NCI-H146 treated with DMSO at 0.1 percent for 48 hours (cell line): Measurements from ENCODE around the gene SMC3.
"Not testable (repeated sequence)": the region's sequence is repeated elsewhere in the genome, so short reads cannot be mapped to it uniquely, and the experiment has no call there.

ENCODE experiments used
- DNase-seq: peaks from one replicate; lab custom pipeline; 2025; ENCODE audit not compliant: unreplicated experiment; lab: John Stamatoyannopoulos, UW

Gene SMC3

GRCh38 chr10:110567201-110568054 is at the start of gene SMC3:
SMC3 (plus strand) TSS chr10:110567695; CDS start chr10:110567817, 122 bp downstream.
- peak; percentile 94 for DNase-seq

GRCh38 chr10:110522365-110522988 is 45.0 kb upstream of the SMC3 start:
- no peak for DNase-seq

GRCh38 chr10:110523736-110524135 is 43.8 kb upstream of the SMC3 start:
- no peak for DNase-seq

GRCh38 chr10:110524179-110524858 is 43.2 kb upstream of the SMC3 start:
- no peak for DNase-seq

GRCh38 chr10:110524859-110525232 is 42.6 kb upstream of the SMC3 start:
- DNase-seq: no peak

- DNase-seq: no peak
These were observed 41.9 kb upstream of the SMC3 start for GRCh38 chr10:110525349-110526260.

- DNase-seq: no peak
These were observed 39.7 kb upstream of the SMC3 start for GRCh38 chr10:110527731-110528171.

GRCh38 chr10:110528224-110528996 is 39.1 kb upstream of the SMC3 start:
- DNase-seq: no peak

GRCh38 chr10:110528997-110529524 is 38.4 kb upstream of the SMC3 start:
- not testable (repeated sequence) for DNase-seq

- no peak for DNase-seq
These were observed 37.9 kb upstream of the SMC3 start for GRCh38 chr10:110529596-110530011.

GRCh38 chr10:110530131-110530831 is 37.2 kb upstream of the SMC3 start:
- DNase-seq: no peak

GRCh38 chr10:110531687-110532086 is 35.8 kb upstream of the SMC3 start:
- no peak for DNase-seq

GRCh38 chr10:110532628-110533027 is 34.9 kb upstream of the SMC3 start:
- not testable (repeated sequence) for DNase-seq

GRCh38 chr10:110533149-110533548 is 34.3 kb upstream of the SMC3 start:
- DNase-seq: no peak

- DNase-seq: no peak
These were observed 32.9 kb upstream of the SMC3 start for GRCh38 chr10:110534571-110534970.

GRCh38 chr10:110535958-110536891 is 31.3 kb upstream of the SMC3 start:
- DNase-seq: no peak

- no peak for DNase-seq
These were observed 28.4 kb upstream of the SMC3 start for GRCh38 chr10:110539091-110539490.

- no peak for DNase-seq
These were observed 27.5 kb upstream of the SMC3 start for GRCh38 chr10:110540031-110540430.
